PC-3 (cell line): Measurements from ENCODE around the gene CAMK1G.

ENCODE experiments used
- EZH2 ChIP-seq: fragments of 300-600 bp; sonication (generic); IDR thresholded peaks from one replicate; pipeline ENCODE4 v1.6.1; 2017; ENCODE audit warnings: antibody characterized with exemption, mild to moderate bottlenecking, low read length; ENCODE audit not compliant: unreplicated experiment
- TF ChIP-seq, protein P1 (sequence below): fragments of 300-600 bp; sonication (generic); conservative IDR thresholded peaks from 2 replicates; pipeline ENCODE4 v1.5.1; 2017; ENCODE audit warnings: antibody characterized with exemption, low read depth, mild to moderate bottlenecking, low read length

DNA sequence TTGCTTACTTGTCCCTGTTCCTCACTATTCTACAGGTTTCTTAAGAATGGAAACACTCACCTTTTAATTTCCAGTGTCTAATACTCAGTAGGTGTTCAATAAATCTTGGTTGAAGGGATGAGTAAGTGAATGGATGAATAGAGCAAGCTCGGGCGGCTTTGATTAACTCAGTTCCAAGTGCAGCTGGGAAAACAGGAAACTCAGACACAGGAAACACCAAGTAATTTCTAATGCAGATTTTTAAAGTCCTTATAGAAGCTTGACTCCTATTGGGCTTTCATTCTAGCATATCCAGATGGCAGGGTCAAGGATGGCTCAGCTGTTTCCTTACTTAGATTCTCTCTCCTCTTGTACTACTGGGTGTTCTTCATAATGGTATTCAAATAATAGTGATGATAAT, 14.0 kb downstream of the CAMK1G start:
- TF ChIP-seq, protein P1, sequence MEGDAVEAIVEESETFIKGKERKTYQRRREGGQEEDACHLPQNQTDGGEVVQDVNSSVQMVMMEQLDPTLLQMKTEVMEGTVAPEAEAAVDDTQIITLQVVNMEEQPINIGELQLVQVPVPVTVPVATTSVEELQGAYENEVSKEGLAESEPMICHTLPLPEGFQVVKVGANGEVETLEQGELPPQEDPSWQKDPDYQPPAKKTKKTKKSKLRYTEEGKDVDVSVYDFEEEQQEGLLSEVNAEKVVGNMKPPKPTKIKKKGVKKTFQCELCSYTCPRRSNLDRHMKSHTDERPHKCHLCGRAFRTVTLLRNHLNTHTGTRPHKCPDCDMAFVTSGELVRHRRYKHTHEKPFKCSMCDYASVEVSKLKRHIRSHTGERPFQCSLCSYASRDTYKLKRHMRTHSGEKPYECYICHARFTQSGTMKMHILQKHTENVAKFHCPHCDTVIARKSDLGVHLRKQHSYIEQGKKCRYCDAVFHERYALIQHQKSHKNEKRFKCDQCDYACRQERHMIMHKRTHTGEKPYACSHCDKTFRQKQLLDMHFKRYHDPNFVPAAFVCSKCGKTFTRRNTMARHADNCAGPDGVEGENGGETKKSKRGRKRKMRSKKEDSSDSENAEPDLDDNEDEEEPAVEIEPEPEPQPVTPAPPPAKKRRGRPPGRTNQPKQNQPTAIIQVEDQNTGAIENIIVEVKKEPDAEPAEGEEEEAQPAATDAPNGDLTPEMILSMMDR, result no peak
- TF ChIP-seq EZH2, result no peak
